ENCODE measurements around the gene ZBTB49.

The ZBTB49 gene

GRCh38 chr4:4362991-4363697, 73.1 kb downstream of the ZBTB49 start:
- no peak for DNase-seq

- no peak for DNase-seq
These were observed 74.0 kb downstream of the ZBTB49 start for GRCh38 chr4:4364061-4364460.

GRCh38 chr4:4364486-4365208, 74.6 kb downstream of the ZBTB49 start:
- no peak for DNase-seq

- no peak for DNase-seq
These were observed 78.9 kb downstream of the ZBTB49 start for GRCh38 chr4:4368809-4369580.

All from stimulated activated CD4-positive, alpha-beta T cell treated with anti-CD3 and anti-CD28 coated beads, Interleukin-15, amount 100 ng/mL, for 24 hours (primary cell).